Fibroblast of the aortic adventitia (primary cell): ENCODE data around the gene ULBP2. TPM values are rescaled to one million over a fixed set of nuclear protein-coding genes. Genes with fewer than 3 reads are reported as not detected.

ENCODE experiments used
- DNase-seq: peaks from one replicate; pipeline ENCODE4 v3.0.0-alpha.2; 2010; ENCODE audit warnings: low read depth
- H3K4me3 ChIP-seq: 2 replicates; pipeline ENCODE4 v1.5.1; 2011; ENCODE audit warnings: low read depth, mild to moderate bottlenecking, control low read depth, low read length, moderate library complexity
- total RNA-seq: library from RNA; depleted of rRNA; stranded (reverse); fragments of >200 nt; gene quantifications from 2 replicates; pipeline ENCODE4 v1.2.3, GENCODE V29; 2012; ENCODE audit warnings: low replicate concordance
- TF ChIP-seq, protein P1 (sequence below): IDR thresholded peaks from 2 replicates; pipeline ENCODE4 v1.5.1; 2011; ENCODE audit warnings: mild to moderate bottlenecking, low read length, control low read depth, inconsistent platforms; ENCODE audit not compliant: insufficient read depth

The ULBP2 gene
- total RNA-seq, 1 donor, result 3.3 TPM

DNA sequence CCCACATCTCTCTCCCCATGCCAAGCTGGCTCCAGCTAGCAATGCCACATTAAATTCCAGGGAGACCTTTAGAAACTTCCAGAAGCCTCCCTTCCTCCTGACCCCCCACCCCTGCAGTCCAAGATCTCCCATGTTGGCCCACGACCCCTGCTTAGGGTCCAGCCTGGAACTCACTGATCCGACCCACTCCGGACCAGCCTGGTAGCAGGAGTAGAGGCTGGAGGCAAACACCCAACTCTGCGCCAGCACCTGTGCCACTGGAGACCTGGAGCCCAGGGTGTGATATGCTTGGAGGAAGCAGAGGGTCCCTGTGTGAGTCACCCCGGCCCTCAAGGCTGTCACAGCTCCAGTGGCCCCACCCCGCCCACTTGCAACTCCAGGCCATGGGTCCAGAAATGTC, 18.7 kb downstream of the ULBP2 start:
- no peak for DNase-seq
- TF ChIP-seq, protein P1, sequence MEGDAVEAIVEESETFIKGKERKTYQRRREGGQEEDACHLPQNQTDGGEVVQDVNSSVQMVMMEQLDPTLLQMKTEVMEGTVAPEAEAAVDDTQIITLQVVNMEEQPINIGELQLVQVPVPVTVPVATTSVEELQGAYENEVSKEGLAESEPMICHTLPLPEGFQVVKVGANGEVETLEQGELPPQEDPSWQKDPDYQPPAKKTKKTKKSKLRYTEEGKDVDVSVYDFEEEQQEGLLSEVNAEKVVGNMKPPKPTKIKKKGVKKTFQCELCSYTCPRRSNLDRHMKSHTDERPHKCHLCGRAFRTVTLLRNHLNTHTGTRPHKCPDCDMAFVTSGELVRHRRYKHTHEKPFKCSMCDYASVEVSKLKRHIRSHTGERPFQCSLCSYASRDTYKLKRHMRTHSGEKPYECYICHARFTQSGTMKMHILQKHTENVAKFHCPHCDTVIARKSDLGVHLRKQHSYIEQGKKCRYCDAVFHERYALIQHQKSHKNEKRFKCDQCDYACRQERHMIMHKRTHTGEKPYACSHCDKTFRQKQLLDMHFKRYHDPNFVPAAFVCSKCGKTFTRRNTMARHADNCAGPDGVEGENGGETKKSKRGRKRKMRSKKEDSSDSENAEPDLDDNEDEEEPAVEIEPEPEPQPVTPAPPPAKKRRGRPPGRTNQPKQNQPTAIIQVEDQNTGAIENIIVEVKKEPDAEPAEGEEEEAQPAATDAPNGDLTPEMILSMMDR, result no peak
- H3K4me3 ChIP-seq, result no peak overlapping the region

DNA sequence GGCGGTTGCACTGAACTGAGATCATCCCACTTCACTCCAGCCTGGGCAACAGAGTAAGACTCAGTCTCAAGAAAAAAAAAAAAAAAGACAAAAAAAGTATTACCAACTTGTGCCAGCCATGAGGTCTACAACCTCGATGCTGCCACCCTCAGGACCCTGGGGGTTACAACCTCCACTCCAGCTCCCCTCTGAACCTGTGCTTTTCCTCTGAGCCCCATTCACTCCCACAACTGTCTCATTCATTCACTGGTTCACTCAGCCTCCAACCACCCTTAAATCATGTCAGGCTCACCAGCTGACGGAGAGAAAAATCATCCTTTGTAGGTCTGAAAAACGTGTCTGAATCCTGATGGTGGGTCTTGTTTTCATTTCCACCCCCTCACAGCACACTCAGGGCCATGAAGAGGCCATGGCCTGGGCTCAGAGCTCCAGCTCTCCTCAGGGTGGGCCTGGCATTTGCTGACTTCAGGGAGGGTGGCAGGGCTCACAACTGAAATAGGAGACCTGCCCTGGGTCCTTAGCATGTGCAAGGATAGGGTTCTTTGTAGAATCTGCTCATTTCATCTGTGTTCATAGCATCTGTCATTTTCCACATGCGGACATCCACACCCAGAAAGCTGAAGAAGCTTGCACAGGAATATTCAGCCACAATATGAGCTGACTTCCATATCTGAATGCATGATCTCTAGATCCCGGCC, 20.1 kb downstream of the ULBP2 start:
- TF ChIP-seq, protein P1, result peak; percentile 7
- no peak for DNase-seq

DNA sequence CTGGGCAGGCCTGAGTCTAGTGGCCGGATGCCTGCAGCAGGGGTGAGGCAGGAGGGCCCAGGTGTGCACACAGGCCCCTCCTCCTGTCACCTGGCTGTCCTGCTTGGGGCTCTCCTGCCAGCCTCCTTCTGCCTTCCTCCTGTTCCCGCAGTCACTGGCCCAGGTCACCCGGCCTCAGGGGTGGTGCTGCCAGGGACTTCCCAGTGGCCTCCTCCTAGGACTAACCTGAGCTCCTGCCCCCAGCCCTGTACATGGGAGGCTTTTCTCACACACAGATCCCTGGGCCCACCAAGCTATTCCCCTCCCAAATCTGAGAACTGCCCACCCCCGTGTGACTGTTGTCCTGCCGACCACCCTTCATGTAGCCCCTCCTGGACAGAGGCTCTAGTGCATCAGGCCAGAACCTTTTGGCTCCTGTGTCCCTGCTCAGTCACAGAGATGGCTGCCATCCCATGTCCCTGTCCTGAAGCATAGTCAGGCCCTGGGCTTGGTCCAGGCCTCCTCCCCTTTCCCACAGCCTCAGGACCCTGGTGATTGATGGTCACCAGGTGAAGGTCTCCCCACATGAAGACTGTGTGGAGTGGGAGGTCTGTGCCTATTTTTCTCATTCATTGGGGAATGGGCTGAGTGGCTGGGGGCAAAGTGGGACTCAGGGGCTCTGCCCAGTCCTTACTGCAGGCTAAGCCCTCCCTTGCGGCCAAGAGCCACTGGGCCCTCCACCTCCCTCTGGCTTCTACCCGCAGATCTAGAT, 20.8 kb downstream of the ULBP2 start:
- TF ChIP-seq, protein P1, result no peak
- no peak for DNase-seq
- H3K4me3 ChIP-seq, result no peak overlapping the region

More for the DNA sequence above, 20.1 kb downstream of the ULBP2 start:
- no peak overlapping the region for H3K4me3 ChIP-seq

DNA sequence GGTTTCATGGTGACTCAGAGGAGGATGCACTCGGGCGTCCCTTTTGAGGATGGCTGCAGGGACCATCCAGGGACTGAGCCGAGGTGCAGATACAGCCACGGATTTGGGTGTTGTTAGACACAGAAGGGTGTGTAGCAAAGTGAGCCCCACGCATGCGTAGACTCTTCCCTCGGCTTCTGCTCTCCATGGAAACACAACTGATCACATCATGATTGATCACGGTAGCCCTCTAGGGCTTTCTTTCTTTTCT, 21.3 kb downstream of the ULBP2 start:
- H3K4me3 ChIP-seq, result no peak overlapping the region
- TF ChIP-seq, protein P1, result no peak
- peak; percentile 36 for DNase-seq

DNA sequence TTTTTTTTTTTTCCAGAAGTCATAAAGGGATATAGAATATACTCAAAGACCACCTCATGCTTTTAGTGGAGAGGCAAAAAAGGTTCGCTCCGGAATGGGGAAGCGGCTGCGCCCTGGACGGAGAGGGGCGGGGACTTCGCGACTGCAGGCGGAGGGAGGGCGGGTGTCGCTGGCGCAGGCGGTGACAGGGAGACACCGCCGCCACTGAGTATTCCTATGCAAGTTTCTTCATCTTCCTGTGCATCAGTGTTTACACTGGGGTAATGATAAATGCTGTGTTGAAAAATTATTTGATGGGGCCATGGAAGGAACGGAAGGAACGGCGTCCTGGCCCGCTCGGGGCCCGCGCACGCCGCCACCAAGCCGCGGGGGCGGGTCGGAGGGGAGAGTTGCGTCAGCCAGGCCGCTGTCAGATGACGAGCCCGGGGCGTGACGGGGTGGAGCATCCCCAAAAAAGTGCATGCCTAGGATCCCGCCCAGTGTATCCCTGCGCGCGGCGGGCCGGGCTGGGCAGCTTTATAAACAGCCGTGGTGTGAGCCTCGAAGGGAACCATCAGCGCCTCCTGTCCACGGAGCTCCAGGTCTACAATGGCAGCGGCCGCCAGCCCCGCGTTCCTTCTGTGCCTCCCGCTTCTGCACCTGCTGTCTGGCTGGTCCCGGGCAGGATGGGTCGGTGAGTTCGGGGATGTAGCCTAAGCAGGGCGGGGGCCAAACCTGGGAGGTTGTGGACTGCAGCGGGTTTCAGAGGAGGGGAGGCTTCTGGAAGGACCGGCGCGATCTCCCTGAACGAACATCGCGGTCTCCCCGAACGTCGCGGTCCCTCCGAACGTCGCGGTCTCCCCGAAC, 21.9 kb downstream of the ULBP2 start, which contains the start of gene ULBP1:
Gene ULBP1 (plus strand): TSS at position 482 of the 846 bp plus-strand sequence. CDS start 107 bp downstream, at position 589.
- peak within 1 kb of the TSS; percentile 69 for H3K4me3 ChIP-seq
- TF ChIP-seq, protein P1, result peak; percentile 27
- peak; percentile 86 for DNase-seq

DNA sequence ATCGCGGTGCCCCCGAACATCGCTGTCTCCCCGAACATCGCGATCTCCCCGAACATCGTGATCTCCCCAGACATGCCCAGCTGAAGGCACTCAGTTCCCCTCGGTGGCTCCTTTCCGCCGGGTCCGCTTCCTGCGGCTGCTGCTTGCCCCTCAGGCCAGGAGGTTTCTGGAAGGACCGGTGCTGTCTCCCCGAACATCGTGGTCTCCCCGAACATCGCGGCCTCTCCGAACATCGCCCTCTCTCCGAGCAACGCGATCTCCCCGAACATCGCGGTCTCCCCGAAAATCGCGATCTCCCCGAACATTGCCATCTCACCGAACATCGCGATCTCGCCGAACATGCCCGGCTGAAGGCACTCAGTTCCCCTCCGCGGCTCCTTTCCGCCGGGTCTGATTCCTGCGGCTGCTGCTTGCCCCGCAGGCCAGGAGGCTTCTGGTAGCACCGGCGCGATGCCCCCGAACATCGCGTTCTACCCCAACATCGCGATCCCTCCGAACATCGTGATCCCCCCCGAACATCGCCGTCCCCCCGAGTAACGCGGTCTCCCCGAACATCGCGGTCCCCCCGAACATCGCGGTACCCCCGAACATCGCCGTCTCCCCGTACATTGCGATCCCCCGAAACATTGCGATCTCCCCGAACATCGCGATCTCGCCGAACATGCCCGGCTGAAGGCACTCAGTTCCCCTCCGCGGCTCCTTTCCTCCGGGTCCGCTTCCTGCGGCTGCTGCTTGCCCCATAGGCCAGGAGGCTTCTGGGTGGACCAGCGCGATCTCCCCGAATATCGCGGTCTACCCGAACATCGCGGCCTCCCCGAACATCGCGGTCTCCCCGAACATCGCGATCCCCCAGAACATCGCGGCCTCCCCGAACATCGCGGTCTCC, 22.7 kb downstream of the ULBP2 start:
- TF ChIP-seq, protein P1, result no peak
- DNase-seq, result peak; percentile 30
- H3K4me3 ChIP-seq, result peak overlapping the region; percentile 69
